Neural progenitor cell (in vitro differentiated cells): ENCODE results near the gene FAM240B. TPM values are rescaled to one million over a fixed set of nuclear protein-coding genes. Genes with fewer than 3 reads are reported as not detected.

ENCODE experiments used
- DNase-seq: peaks from one replicate; pipeline ENCODE4 v3.0.0-alpha.2; 2016; ENCODE audit warnings: low spot score
- H2AFZ ChIP-seq: fragments of 200-600 bp; sonication (generic); replicated peaks from 2 replicates; pipeline ENCODE4 v1.6.1; 2016; ENCODE audit warnings: antibody characterized with exemption
- H3F3A ChIP-seq: fragments of 200-600 bp; sonication (generic); 2 replicates; pipeline ENCODE4 v1.6.1; 2016; ENCODE audit warnings: antibody characterized with exemption, low read depth
- H3K27ac ChIP-seq: fragments of 200-600 bp; sonication (generic); 2 replicates; pipeline ENCODE4 v1.5.1; 2016; ENCODE audit warnings: mild to moderate bottlenecking
- H3K27me3 ChIP-seq: fragments of 200-600 bp; sonication (generic); 2 replicates; pipeline ENCODE4 v1.6.1; 2016; ENCODE audit warnings: mild to moderate bottlenecking, moderate library complexity
- H3K36me3 ChIP-seq: fragments of 200-600 bp; sonication (generic); 2 replicates; pipeline ENCODE4 v1.5.1; 2016
- H3K4me1 ChIP-seq: fragments of 200-600 bp; sonication (generic); 2 replicates; pipeline ENCODE4 v1.6.1; 2016; ENCODE audit warnings: mixed run types
- H3K4me2 ChIP-seq: fragments of 200-600 bp; sonication (generic); 2 replicates; pipeline ENCODE4 v1.6.1; 2016
- H3K4me3 ChIP-seq: fragments of 200-600 bp; sonication (generic); 2 replicates; pipeline ENCODE4 v1.5.1; 2016
- H3K79me2 ChIP-seq: fragments of 200-600 bp; sonication (generic); 2 replicates; pipeline ENCODE4 v1.6.1; 2016; ENCODE audit warnings: low read depth
- H3K9ac ChIP-seq: fragments of 200-600 bp; sonication (generic); 2 replicates; pipeline ENCODE4 v1.6.1; 2016
- H3K9me3 ChIP-seq: fragments of 200-600 bp; sonication (generic); 2 replicates; pipeline ENCODE4 v1.5.1; 2016; ENCODE audit warnings: low read depth
- H4K20me1 ChIP-seq: fragments of 200-600 bp; sonication (generic); 2 replicates; pipeline ENCODE4 v1.6.1; 2016; ENCODE audit warnings: low read depth
- H3K27ac Mint-ChIP-seq: 3 replicates; pipeline ENCODE4 v1.8.0; 2021; ENCODE audit warnings: mixed read lengths
- H3K27me3 Mint-ChIP-seq: 2 replicates; pipeline ENCODE4 v1.8.0; 2022; ENCODE audit warnings: low read depth, mild to moderate bottlenecking, inconsistent platforms, moderate library complexity, mixed read lengths; ENCODE audit not compliant: insufficient read depth
- H3K36me3 Mint-ChIP-seq: 3 replicates; pipeline ENCODE4 v1.8.0; 2021; ENCODE audit warnings: mixed read lengths
- H3K4me1 Mint-ChIP-seq: 3 replicates; pipeline ENCODE4 v1.8.0; 2021; ENCODE audit warnings: mixed read lengths
- H3K4me3 Mint-ChIP-seq: 3 replicates; pipeline ENCODE4 v1.8.0; 2021; ENCODE audit warnings: mild to moderate bottlenecking, moderate library complexity, mixed read lengths
- H3K9me3 Mint-ChIP-seq: 3 replicates; pipeline ENCODE4 v1.8.0; 2020; ENCODE audit warnings: mixed read lengths
- EZH2 ChIP-seq: fragments of 200-600 bp; sonication (generic); IDR thresholded peaks from 2 replicates; pipeline ENCODE4 v1.6.1; 2017; ENCODE audit warnings: antibody characterized with exemption, mild to moderate bottlenecking, moderate library complexity
- EZH2phosphoT487 ChIP-seq: fragments of 200-600 bp; sonication (generic); IDR thresholded peaks from 2 replicates; pipeline ENCODE4 v1.6.1; 2017; ENCODE audit warnings: antibody characterized with exemption
- total RNA-seq: library from RNA; depleted of rRNA; stranded (reverse); fragments of >200 nt; gene quantifications from 2 replicates; pipeline ENCODE4 v1.2.3, GENCODE V29; 2015; ENCODE audit warnings: low replicate concordance
- TF ChIP-seq, protein P1 (sequence below): fragments of 200-600 bp; sonication (generic); IDR thresholded peaks from 2 replicates; pipeline ENCODE4 v1.5.1; 2017; ENCODE audit warnings: antibody characterized with exemption, mild to moderate bottlenecking

Gene FAM240B
- total RNA-seq, 1 donor from 2014 or later = not detected

DNA sequence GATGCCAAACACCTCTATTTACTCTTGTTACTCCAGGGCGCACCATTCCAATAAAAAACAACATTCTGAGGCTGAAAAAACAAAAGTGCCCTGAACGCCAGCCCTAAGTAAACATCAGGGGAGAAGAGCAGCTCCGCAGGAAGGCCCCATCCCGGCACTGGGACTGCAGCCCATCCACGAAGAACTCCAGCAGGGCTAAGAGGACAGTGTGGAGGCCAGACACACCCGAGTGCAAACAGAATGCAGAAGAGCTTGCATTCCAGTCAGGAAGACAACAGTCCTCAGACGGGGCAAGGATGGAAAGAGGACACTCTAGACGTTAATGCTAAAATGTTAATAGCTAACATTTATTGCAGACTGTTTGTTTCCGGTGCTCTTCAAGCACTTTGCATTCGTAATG is 33.0 kb downstream of the FAM240B start:
- peaks cover 73% of the 10 kb centered on the region for H3K4me1 Mint-ChIP-seq
- peak overlapping the region; percentile 66 for H2AFZ ChIP-seq
- no peak overlapping the region for H3K27ac ChIP-seq
- peaks cover 49% of the 10 kb centered on the region for H3K4me1 ChIP-seq
- no peaks in the 10 kb centered on the region for H3K36me3 ChIP-seq
- no peaks in the 10 kb centered on the region for H3K36me3 Mint-ChIP-seq
- H3K9me3 Mint-ChIP-seq = no peaks in the 10 kb centered on the region
- peaks cover 4% of the 10 kb centered on the region for H3K27me3 Mint-ChIP-seq
- no peak overlapping the region for H3K4me3 ChIP-seq
- TF ChIP-seq EZH2phosphoT487 = no peak
- TF ChIP-seq, protein P1, sequence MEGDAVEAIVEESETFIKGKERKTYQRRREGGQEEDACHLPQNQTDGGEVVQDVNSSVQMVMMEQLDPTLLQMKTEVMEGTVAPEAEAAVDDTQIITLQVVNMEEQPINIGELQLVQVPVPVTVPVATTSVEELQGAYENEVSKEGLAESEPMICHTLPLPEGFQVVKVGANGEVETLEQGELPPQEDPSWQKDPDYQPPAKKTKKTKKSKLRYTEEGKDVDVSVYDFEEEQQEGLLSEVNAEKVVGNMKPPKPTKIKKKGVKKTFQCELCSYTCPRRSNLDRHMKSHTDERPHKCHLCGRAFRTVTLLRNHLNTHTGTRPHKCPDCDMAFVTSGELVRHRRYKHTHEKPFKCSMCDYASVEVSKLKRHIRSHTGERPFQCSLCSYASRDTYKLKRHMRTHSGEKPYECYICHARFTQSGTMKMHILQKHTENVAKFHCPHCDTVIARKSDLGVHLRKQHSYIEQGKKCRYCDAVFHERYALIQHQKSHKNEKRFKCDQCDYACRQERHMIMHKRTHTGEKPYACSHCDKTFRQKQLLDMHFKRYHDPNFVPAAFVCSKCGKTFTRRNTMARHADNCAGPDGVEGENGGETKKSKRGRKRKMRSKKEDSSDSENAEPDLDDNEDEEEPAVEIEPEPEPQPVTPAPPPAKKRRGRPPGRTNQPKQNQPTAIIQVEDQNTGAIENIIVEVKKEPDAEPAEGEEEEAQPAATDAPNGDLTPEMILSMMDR = no peak
- no peaks in the 10 kb centered on the region for H3K9me3 ChIP-seq
- no peak overlapping the region for H3K27ac Mint-ChIP-seq
- H3F3A ChIP-seq = peaks cover 18% of the 10 kb centered on the region
- DNase-seq = no peak
- no peaks in the 10 kb centered on the region for H3K79me2 ChIP-seq
- no peaks in the 10 kb centered on the region for H4K20me1 ChIP-seq
- H3K27me3 ChIP-seq = no peaks in the 10 kb centered on the region
- no peak overlapping the region for H3K9ac ChIP-seq
- no peak overlapping the region for H3K4me3 Mint-ChIP-seq
- no peak overlapping the region for H3K4me2 ChIP-seq

DNA sequence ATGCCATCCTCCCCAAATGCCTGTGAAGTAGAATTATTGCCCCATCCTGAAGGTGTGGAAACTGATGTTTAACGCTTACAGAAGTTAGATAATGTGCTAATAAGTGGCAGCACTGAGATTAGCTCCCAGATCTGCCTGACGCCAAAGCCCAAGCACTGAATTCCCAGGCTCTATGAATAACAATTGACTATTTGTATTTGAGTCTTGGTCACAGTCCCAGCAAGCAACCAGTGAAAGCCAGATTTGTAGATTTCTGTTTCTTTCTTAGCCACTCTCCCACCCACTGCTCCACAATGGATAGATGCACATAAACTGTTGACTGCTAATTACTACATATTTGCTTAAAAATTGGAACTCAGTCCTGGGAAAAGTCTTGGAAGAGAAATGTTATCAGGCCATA is 34.4 kb downstream of the FAM240B start:
- peaks cover 37% of the 10 kb centered on the region for H3K4me1 ChIP-seq
- peak overlapping the region; percentile 36 for H3K27ac Mint-ChIP-seq
- no peak overlapping the region for H3K4me3 ChIP-seq
- no peaks in the 10 kb centered on the region for H3K79me2 ChIP-seq
- peaks cover 15% of the 10 kb centered on the region for H3F3A ChIP-seq
- H3K9me3 Mint-ChIP-seq = no peaks in the 10 kb centered on the region
- no peaks in the 10 kb centered on the region for H3K36me3 Mint-ChIP-seq
- peaks cover 5% of the 10 kb centered on the region for H3K27me3 Mint-ChIP-seq
- H3K27ac ChIP-seq = no peak overlapping the region
- peaks cover 71% of the 10 kb centered on the region for H3K4me1 Mint-ChIP-seq
- H2AFZ ChIP-seq = no peak overlapping the region
- H3K27me3 ChIP-seq = no peaks in the 10 kb centered on the region
- TF ChIP-seq, protein P1 = no peak
- no peak for TF ChIP-seq EZH2phosphoT487
- TF ChIP-seq EZH2 = no peak
- DNase-seq = no peak
- H3K36me3 ChIP-seq = no peaks in the 10 kb centered on the region
- H3K4me2 ChIP-seq = no peak overlapping the region
- H3K9me3 ChIP-seq = no peaks in the 10 kb centered on the region
- H3K9ac ChIP-seq = no peak overlapping the region
- no peaks in the 10 kb centered on the region for H4K20me1 ChIP-seq
- no peak overlapping the region for H3K4me3 Mint-ChIP-seq

DNA sequence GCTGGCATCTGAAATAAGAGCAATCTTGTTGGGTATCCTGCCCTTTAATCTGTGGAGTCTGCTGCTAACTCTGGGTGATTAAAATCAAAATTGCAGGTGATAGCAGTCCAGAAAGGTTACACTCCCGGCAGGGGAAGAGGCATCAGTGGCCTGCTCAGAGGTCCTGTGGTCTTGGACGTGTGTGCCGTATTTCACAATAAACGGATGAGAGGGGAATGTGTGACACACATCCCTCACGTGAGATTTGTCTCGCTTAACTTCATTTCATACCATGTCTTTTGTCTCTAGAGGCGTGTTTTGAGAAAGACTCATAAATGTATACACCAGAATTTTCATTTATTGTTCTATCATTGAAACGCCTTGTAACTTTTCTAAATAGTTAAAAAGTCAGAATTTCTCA is 36.6 kb downstream of the FAM240B start:
- no peaks in the 10 kb centered on the region for H3K27me3 ChIP-seq
- no peak overlapping the region for H2AFZ ChIP-seq
- H3K4me3 Mint-ChIP-seq = no peak overlapping the region
- no peak overlapping the region for H3K4me3 ChIP-seq
- H3K9me3 Mint-ChIP-seq = no peaks in the 10 kb centered on the region
- H3K79me2 ChIP-seq = no peaks in the 10 kb centered on the region
- no peak overlapping the region for H3K4me2 ChIP-seq
- H4K20me1 ChIP-seq = no peaks in the 10 kb centered on the region
- no peak overlapping the region for H3K27ac Mint-ChIP-seq
- peaks cover 10% of the 10 kb centered on the region for H3K27me3 Mint-ChIP-seq
- no peaks in the 10 kb centered on the region for H3K36me3 ChIP-seq
- no peak overlapping the region for H3K9ac ChIP-seq
- peaks cover 24% of the 10 kb centered on the region for H3K4me1 ChIP-seq
- no peak overlapping the region for H3K27ac ChIP-seq
- H3K9me3 ChIP-seq = no peaks in the 10 kb centered on the region
- DNase-seq = no peak
- TF ChIP-seq, protein P1 = no peak
- TF ChIP-seq EZH2 (no peak), EZH2phosphoT487 (no peak)
- no peaks in the 10 kb centered on the region for H3K36me3 Mint-ChIP-seq
- H3K4me1 Mint-ChIP-seq = peaks cover 56% of the 10 kb centered on the region
- no peaks in the 10 kb centered on the region for H3F3A ChIP-seq
